ENCODE results near the gene TMEM50B.
A peak's percentile ranks its signal among the peaks of the same experiment; 100 is the strongest.
"Not testable (repeated sequence)": the region's sequence is repeated elsewhere in the genome, so short reads cannot be mapped to it uniquely, and the experiment has no call there.

TMEM50B gene

GRCh38 chr21:33477066-33477465 lies 2.7 kb downstream of the TMEM50B start:
- no peak for DNase-seq

DNA sequence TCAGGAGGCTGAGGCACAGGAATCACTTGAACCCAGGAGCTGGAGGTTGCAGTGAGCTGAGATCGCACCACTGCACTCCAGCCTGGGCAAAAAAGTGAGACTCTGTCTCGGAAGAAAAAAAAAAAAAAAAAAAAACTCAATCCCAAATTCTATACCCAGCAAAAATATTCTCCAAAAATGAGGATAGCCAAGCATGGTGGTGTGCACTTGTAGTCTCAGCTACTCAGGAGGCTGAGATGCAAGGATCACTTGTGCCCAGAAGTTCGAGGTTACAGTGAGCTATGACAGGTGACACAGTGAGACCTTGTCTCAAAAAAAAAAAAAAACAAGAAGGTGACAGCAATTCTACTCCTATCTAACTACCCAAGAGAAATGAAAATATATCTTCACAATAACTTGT lies 6.4 kb downstream of the TMEM50B start:
- DNase-seq, result no peak

DNA sequence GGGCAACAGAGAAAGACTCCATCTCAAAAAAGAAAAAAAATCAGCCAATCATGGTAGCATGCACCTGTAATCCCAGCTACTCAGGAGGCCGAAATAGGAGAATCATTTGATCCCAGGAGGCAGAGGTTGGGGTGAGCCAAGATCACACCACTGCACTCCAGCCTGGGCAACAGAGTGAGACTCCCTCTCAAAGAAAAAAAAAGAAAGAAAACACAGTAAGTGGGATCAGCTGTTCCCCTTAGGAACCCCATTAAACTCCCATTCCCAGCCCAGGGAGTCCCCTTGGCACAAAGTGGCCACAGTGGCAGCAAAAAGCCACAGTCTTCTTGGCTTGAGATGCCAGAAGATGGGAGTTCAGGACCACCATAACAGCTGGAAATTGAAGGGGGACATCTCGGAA lies 9.1 kb downstream of the TMEM50B start:
- DNase-seq, result no peak

DNA sequence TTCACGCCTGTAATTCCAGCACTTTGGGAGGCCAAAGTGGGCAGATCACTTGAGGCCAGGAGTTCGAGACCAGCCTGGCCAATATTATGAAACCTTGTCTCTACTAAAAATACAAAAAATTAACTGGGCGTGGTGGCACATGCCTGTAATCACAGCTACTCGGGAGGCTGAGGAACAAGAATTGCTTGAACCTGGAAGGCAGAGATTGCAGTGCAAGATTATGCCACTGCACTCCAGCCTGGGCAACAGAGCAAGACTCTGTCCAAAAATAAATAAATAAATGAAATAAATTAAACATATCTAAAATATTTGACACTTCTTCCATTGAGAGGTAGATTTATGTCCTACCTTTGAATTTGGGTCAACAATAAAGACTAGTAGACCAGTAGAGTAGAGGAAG lies 10.6 kb downstream of the TMEM50B start:
- DNase-seq, result not testable (repeated sequence)

DNA sequence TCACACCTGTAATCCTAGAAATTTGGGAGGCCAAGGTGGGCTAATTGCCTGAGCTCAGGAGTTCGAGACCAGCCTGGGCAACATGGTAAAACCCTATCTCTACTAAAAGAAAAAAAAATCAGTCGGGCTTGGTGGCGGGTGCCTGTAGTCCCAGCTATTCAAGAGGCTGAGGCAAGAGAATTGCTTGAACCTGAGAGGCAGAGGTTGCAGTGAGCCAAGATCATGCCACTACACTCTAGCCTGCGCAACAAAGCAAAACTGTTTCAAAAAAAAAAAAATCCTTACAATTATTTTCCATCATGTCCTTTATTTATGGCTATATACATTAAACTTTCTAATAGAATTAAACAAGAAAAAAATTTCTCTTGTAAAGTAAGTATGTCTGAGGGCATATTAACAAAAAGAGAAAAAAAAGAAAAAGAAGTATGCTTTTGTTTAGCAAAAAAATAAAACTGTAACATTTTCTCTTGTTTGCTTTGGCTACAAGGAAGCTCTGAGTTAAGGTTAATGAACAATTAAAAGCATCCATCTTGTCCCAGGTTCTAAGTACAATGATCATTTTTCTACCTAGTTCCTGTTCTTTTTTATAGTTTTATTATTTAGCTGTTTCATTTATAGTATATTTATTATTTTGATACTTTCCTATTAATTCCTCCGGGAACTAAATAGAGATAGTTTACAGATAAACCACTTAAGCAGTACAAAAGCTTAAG lies 18.1 kb downstream of the TMEM50B start:
- DNase-seq, result no peak

DNA sequence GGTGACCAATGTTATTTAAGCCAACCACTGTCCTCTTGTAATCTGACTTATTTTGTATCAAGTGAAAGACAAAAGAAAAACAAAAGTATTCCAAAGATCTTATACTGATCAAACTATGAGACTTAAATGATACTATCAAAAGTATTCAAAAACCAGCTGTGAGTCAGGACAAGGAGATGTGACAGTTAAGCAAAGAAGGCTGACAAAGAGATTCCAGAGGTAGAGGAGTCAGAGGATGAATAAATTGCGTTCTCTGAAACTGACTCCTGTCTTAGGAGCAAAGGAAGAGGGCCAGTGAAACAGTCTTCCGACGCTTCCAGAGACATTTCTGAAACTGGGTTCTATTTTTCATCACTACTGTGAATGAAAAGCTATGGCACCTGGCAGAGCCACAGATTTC lies 20.9 kb downstream of the TMEM50B start:
- no peak for DNase-seq

GRCh38 chr21:33455686-33456446 lies 23.9 kb downstream of the TMEM50B start:
- no peak for DNase-seq

GRCh38 chr21:33452362-33452761 lies 27.4 kb downstream of the TMEM50B start:
- no peak for DNase-seq

- DNase-seq, result no peak
Observed at GRCh38 chr21:33451634-33452071, 28.1 kb downstream of the TMEM50B start.

DNA sequence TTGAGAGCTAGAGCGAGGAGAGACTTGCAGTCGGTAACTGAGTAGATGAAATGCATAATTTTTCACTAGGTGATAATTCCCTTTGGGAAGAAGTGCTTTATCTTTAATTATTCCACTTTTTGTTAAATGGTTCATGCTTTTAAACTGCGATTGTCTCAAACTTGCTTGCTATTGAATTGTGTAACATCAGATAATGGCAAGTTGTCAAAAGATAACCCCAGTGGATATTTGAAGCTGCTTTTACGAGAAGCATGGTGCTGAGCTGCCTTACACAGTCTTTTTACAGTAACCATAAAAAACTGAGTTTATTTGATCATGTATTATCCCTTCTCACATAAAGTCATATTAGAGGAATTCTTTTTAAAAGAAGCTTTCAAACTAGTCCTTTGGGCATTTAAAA lies 30.2 kb downstream of the TMEM50B start:
- no peak for DNase-seq

GRCh38 chr21:33446620-33447019 lies 33.2 kb downstream of the TMEM50B start:
- DNase-seq, result not testable (repeated sequence)

- DNase-seq, result no peak
Observed at GRCh38 chr21:33444499-33444898, 35.3 kb downstream of the TMEM50B start.

- DNase-seq, result no peak
Observed at GRCh38 chr21:33443194-33443593, 36.6 kb downstream of the TMEM50B start.

GRCh38 chr21:33441489-33442477 lies 38.0 kb downstream of the TMEM50B start:
- DNase-seq, result peak; percentile 42

- no peak for DNase-seq
Observed at GRCh38 chr21:33437140-33437539, 42.6 kb downstream of the TMEM50B start.

DNA sequence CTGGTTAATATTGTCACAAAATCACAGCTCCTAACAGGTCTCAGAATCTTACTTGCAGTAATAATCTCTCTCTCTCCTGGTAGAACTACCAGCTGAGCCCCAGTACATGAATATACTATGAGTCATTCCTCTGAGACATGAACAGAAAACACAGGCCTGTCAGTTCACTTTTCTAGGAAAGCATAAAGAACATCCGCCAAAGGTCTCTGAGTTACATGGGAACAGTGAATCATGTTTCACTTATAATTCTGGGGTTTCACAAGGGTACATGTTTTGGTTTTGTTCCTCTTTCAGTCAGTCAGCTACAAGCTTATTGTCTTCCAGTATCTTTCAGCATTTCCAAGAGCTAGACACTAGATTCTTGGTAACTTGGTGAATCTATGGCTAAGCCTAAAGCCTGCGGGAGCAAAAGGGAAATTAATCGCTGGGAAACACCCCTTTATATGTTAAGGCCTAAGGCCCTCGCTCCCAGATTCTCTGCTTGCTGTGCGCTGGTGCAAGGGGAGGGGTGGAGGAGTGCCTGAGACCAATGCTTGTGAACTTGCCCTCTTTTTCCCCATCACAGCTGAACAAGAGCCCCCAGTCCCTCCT lies 44.9 kb downstream of the TMEM50B start:
- no peak for DNase-seq

- no peak for DNase-seq
Observed at GRCh38 chr21:33433425-33434114, 46.2 kb downstream of the TMEM50B start.

- no peak for DNase-seq
Observed at GRCh38 chr21:33433001-33433400, 46.8 kb downstream of the TMEM50B start.

- no peak for DNase-seq
Observed at GRCh38 chr21:33432496-33432895, 47.3 kb downstream of the TMEM50B start.

DNA sequence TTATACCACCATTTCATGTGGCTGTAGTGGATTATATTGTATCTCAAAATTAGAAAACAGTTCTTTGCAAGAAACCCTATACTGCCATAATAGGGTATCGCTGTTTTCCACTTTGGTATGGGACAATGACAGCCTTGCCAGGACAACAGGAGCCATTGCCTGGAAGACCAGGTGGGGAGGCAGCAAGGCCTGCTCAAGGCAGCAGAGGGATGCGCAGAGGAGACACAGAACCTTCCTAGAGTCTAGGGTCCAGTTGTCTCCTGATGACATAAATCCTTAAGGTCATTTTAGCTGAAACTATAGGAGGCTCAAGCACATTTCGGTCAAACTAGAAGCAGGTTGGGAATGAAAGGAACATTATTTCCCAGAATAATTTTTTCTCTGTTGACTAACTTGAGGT lies 48.9 kb downstream of the TMEM50B start:
- DNase-seq, result no peak

DNA sequence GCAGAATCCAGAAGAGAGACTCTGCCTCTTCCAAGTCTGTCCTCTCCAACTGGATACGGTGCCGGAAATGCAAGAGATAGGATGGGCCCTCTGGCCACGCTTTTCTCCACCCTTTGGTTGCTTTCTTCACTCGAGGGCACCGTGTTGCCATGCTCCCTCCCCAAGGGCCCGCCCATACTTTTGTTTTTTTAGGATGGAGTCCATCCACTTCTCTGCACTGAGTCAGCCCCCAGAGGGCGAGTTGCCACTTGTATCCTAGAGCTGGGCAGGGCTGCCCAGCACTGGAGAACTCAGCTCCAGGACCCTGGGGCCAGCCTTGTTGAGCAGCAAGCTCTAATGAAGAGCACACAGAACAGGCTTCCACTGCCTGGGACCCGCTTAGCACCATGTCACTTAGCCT lies 51.1 kb downstream of the TMEM50B start:
- no peak for DNase-seq

- no peak for DNase-seq
Observed at GRCh38 chr21:33427051-33427450, 52.7 kb downstream of the TMEM50B start.
